C4-2B (cell line): ENCODE measurements around the gene MALRD1.

ENCODE experiments used
- H3K27ac ChIP-seq: fragments of 450-650 bp; 2 replicates; pipeline ENCODE4 v1.5.1; 2017
- CTCF ChIP-seq: fragments of 450-650 bp; conservative IDR thresholded peaks from 2 replicates; pipeline ENCODE4 v1.5.1; 2017; ENCODE audit warnings: mild to moderate bottlenecking
- ZFX ChIP-seq: fragments of 450-650 bp; IDR thresholded peaks from 2 replicates; pipeline ENCODE4 v1.6.1; 2017

MALRD1 gene

GRCh38 chr10:19054289-19054835 lies 5.8 kb downstream of the MALRD1 start:
- TF ChIP-seq ZFX (no peak), CTCF (no peak)
- H3K27ac ChIP-seq, result no peak overlapping the region

GRCh38 chr10:19058046-19058445 lies 9.4 kb downstream of the MALRD1 start:
- H3K27ac ChIP-seq, result no peak overlapping the region
- TF ChIP-seq CTCF (no peak), ZFX (no peak)

GRCh38 chr10:19063986-19064385 lies 15.4 kb downstream of the MALRD1 start:
- no peak overlapping the region for H3K27ac ChIP-seq
- no peak for TF ChIP-seq CTCF
- no peak for TF ChIP-seq ZFX

- H3K27ac ChIP-seq, result no peak overlapping the region
- TF ChIP-seq ZFX (no peak), CTCF (no peak)
Observed at GRCh38 chr10:19071946-19072345, 23.3 kb downstream of the MALRD1 start.

GRCh38 chr10:19077276-19077675 lies 28.7 kb downstream of the MALRD1 start:
- TF ChIP-seq CTCF (no peak), ZFX (no peak)
- H3K27ac ChIP-seq, result no peak overlapping the region

GRCh38 chr10:19096501-19097073 lies 48.0 kb downstream of the MALRD1 start:
- TF ChIP-seq ZFX (no peak), CTCF (no peak)
- no peak overlapping the region for H3K27ac ChIP-seq

GRCh38 chr10:19097151-19097550 lies 48.5 kb downstream of the MALRD1 start:
- no peak overlapping the region for H3K27ac ChIP-seq
- TF ChIP-seq ZFX, result no peak
- TF ChIP-seq CTCF, result no peak
